ENCODE measurements around the gene OR52H1. TPM values are rescaled to one million over a fixed set of nuclear protein-coding genes. Genes with fewer than 3 reads are reported as not detected.

The OR52H1 gene
- total and polyA plus RNA-seq, 2 of the 8 experiments (the other 6 are each of a cell fraction or from before 2014, with no cell fraction given): 0.09 TPM; not detected in 1

DNA sequence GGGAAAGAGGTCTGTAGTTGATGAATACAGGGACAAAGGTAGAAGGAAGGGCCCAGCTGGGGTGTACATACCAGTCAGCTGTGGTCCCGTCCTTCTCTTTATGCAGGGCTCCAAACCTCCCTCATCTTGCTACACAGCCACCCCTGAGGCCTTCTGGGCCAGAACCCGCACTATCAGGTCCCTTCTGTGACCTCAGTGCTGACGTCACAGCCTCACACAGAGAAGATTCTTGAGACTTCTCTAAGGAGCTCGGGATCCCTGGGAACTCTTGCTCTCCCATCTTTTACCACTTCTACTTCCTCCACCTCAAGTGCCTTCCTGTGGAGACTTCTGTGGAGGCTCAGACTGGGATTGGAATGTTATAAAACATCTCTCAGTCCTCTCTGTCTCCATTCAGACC lies 38.5 kb downstream of the OR52H1 start, which contains the start of gene UBQLN3:
UBQLN3 (minus strand) TSS at position 155 of the 400 bp plus-strand sequence. CDS start 399 bp downstream, outside the sequence.
- no peak within 1 kb of the TSS for H3K4me2 ChIP-seq (ENCODE audit: insufficient read depth in 1 of 2, low read depth in 2 of 2, low read length in 2 of 2)
- no peak within 1 kb of the TSS for H3K18ac ChIP-seq (ENCODE audit: extremely low read depth, low read length)
- no peak within 1 kb of the TSS for H2BK5ac ChIP-seq (ENCODE audit: low read depth, low read length)
- H3K36me3 ChIP-seq (ENCODE audit: control insufficient read depth in 2 of 4, insufficient read depth in 4 of 4, low read length in 3 of 4): no peaks in the 10 kb centered on the region
- H3K23ac ChIP-seq (ENCODE audit: insufficient read length): no peak within 1 kb of the TSS
- no peak within 1 kb of the TSS for H3K9ac ChIP-seq (replicated peaks in 1 of 4; ENCODE audit: extremely low read depth in 1 of 4, low read depth in 3 of 4, low read length in 3 of 4)
- H4K20me1 ChIP-seq (replicated peaks in 1 of 2; ENCODE audit: control insufficient read depth in 1 of 2, insufficient read depth in 2 of 2, low read length in 2 of 2): no peaks in the 10 kb centered on the region
- H3K9me3 ChIP-seq (ENCODE audit: insufficient read depth in 2 of 2, low read depth in 1 of 2, low read length in 1 of 2): no peaks in the 10 kb centered on the region
- H3K4ac ChIP-seq (replicated peaks; ENCODE audit: insufficient read length, low read depth, low read length): no peak within 1 kb of the TSS
- H2BK20ac ChIP-seq (ENCODE audit: low read length): no peak within 1 kb of the TSS
- H2BK12ac ChIP-seq (ENCODE audit: low read depth, low read length): no peak within 1 kb of the TSS
- H3K4me3 ChIP-seq (ENCODE audit: extremely low read depth in 1 of 4, insufficient read depth in 2 of 4, low read depth in 3 of 4, low read length in 4 of 4): no peak within 1 kb of the TSS
- WGBS, 2 experiments (ENCODE audit: extremely low coverage in 1 of 2, insufficient coverage in 1 of 2, insufficient read length in 1 of 2, insufficient replicate concordance in 2 of 2, low coverage in 1 of 2, low lambda C conversion rate in 2 of 2, missing lambda C conversion rate in 1 of 2): 87% methylated on average over 4 of the region's 4 CpGs; no CpG with 5 or more reads in 1 of the 2 experiments
- H3K23me2 ChIP-seq (ENCODE audit: low read depth, low read length): no peaks in the 10 kb centered on the region
- DNase-seq (ENCODE audit: low read depth in 1 of 2, low spot score in 2 of 2) (no peak), FAIRE-seq (no peak)
- no peak within 1 kb of the TSS for H2BK120ac ChIP-seq (replicated peaks; ENCODE audit: low read depth, low read length)
- H3K14ac ChIP-seq (ENCODE audit: insufficient read length): no peak within 1 kb of the TSS
- H4K8ac ChIP-seq (ENCODE audit: extremely low read depth, insufficient read depth, low read length): no peak within 1 kb of the TSS
- no peak within 1 kb of the TSS for H4K5ac ChIP-seq (ENCODE audit: insufficient read length, low read depth, low read length)
- ChIA-PET POLR2A (ENCODE audit: partially characterized antibody) (no interaction called here), CTCF (ENCODE audit: partially characterized antibody) (interaction anchor here (1.0 to 1.3 kb wide), 2 partner anchors 8 to 37 kb away, joined by 3 to 4 read pairs; no protein-coding TSS in a partner anchor)
- no peak within 1 kb of the TSS for H2AK5ac ChIP-seq (ENCODE audit: low read depth, low read length)
- no peaks in the 10 kb centered on the region for H3K79me1 ChIP-seq (ENCODE audit: low read depth, low read length)
- no peak within 1 kb of the TSS for H3K27ac ChIP-seq (ENCODE audit: low read depth, low read length)
- peaks cover 0 to 2% (median 0%) of the 10 kb centered on the region in 4 experiments; a peak in 1 of 7 replicates for H3K4me1 ChIP-seq (replicated peaks in 1 of 4; ENCODE audit: control insufficient read depth in 3 of 4, insufficient read depth in 4 of 4, low read length in 3 of 4)
- no peak within 1 kb of the TSS for H2BK15ac ChIP-seq (ENCODE audit: low read length)
- H3K27me3 ChIP-seq (replicated peaks in 1 of 4; ENCODE audit: control insufficient read depth in 3 of 4, extremely low read depth in 1 of 4, insufficient read depth in 3 of 4, low read length in 3 of 4): no peaks in the 10 kb centered on the region
- no peak within 1 kb of the TSS for H2AFZ ChIP-seq (ENCODE audit: low read length)
- H4K91ac ChIP-seq (replicated peaks; ENCODE audit: insufficient read length, low read length): no peak within 1 kb of the TSS
- no peak within 1 kb of the TSS for H3K56ac ChIP-seq (replicated peaks; ENCODE audit: insufficient read length, low read depth, low read length)
- H3K79me2 ChIP-seq (ENCODE audit: control insufficient read depth in 1 of 2, insufficient read depth in 2 of 2, low read length in 2 of 2): no peaks in the 10 kb centered on the region
- TF ChIP-seq SUZ12 (IDR thresholded peaks at IDR 0.05; ENCODE audit: low read length) (no peak), RAD21 (IDR thresholded peaks at IDR 0.05 in 1 of 2, conservative IDR thresholded peaks at IDR 0.05 in 1 of 2; ENCODE audit: low read depth in 2 of 2, low read length in 2 of 2) (no peak), JUN (IDR thresholded peaks at IDR 0.05; ENCODE audit: low read depth, low read length) (no peak), ZNF274 (IDR thresholded peaks at IDR 0.05; ENCODE audit: borderline replicate concordance, extremely low read depth, low read length) (no peak), SIRT6 (IDR thresholded peaks at IDR 0.05; ENCODE audit: low read length) (no peak), BCL11A (IDR thresholded peaks at IDR 0.05; ENCODE audit: low read depth in 2 of 2, low read length in 2 of 2) (no peak), NRF1 (IDR thresholded peaks at IDR 0.05; ENCODE audit: low read depth, low read length) (no peak), KDM5A (IDR thresholded peaks at IDR 0.05; ENCODE audit: low read length) (no peak), EP300 (IDR thresholded peaks at IDR 0.05; ENCODE audit: borderline replicate concordance in 1 of 2, low read depth in 2 of 2, low read length in 2 of 2) (no peak), SAP30 (IDR thresholded peaks at IDR 0.05; ENCODE audit: insufficient read depth, insufficient replicate concordance, low read length) (no peak), RFX5 (IDR thresholded peaks at IDR 0.05; ENCODE audit: borderline replicate concordance, low read depth, low read length) (no peak), NANOG (IDR thresholded peaks at IDR 0.05; ENCODE audit: insufficient read depth, low read depth, low read length, poor library complexity, severe bottlenecking) (no peak)
- TF ChIP-seq, protein P1, sequence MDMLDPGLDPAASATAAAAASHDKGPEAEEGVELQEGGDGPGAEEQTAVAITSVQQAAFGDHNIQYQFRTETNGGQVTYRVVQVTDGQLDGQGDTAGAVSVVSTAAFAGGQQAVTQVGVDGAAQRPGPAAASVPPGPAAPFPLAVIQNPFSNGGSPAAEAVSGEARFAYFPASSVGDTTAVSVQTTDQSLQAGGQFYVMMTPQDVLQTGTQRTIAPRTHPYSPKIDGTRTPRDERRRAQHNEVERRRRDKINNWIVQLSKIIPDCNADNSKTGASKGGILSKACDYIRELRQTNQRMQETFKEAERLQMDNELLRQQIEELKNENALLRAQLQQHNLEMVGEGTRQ (IDR thresholded peaks at IDR 0.05; ENCODE audit: low read length): no peak

Data from H1 (cell line).